ENCODE results near the gene STN1.

The STN1 gene

GRCh38 chr10:103918053-103918846, at the start of gene STN1:
Gene STN1 (minus strand): TSS chr10:103918184. CDS start chr10:103917594, 590 bp downstream.
- peak; percentile 96 for DNase-seq

GRCh38 chr10:103967448-103968071, 49.6 kb upstream of the STN1 start:
- DNase-seq, result peak; percentile 10

- peak; percentile 86 for DNase-seq
Measured at GRCh38 chr10:103966671-103967447, 48.9 kb upstream of the STN1 start, which contains the start of gene SLK. Gene SLK (plus strand): TSS chr10:103967140. CDS start chr10:103967746, 606 bp downstream.

- DNase-seq, result no peak
Measured at GRCh38 chr10:103960103-103960502, 42.1 kb upstream of the STN1 start.

- DNase-seq, result no peak
Measured at GRCh38 chr10:103958996-103959395, 41.0 kb upstream of the STN1 start.

- DNase-seq, result no peak
Measured at GRCh38 chr10:103954543-103954942, 36.6 kb upstream of the STN1 start.

GRCh38 chr10:103951942-103952341, 34.0 kb upstream of the STN1 start:
- DNase-seq, result no peak

- no peak for DNase-seq
Measured at GRCh38 chr10:103951183-103951582, 33.2 kb upstream of the STN1 start.

- DNase-seq, result no peak
Measured at GRCh38 chr10:103949728-103950127, 31.7 kb upstream of the STN1 start.

GRCh38 chr10:103947799-103948516, 30.0 kb upstream of the STN1 start:
- no peak for DNase-seq

GRCh38 chr10:103942866-103943265, 24.9 kb upstream of the STN1 start:
- DNase-seq, result no peak

GRCh38 chr10:103941801-103942200, 23.8 kb upstream of the STN1 start:
- DNase-seq, result no peak

- no peak for DNase-seq
Measured at GRCh38 chr10:103939522-103939921, 21.5 kb upstream of the STN1 start.

- DNase-seq, result no peak
Measured at GRCh38 chr10:103936022-103936421, 18.0 kb upstream of the STN1 start.

- DNase-seq, result no peak
Measured at GRCh38 chr10:103934308-103934707, 16.3 kb upstream of the STN1 start.

- no peak for DNase-seq
Measured at GRCh38 chr10:103933557-103934121, 15.7 kb upstream of the STN1 start.

GRCh38 chr10:103932971-103933370, 15.0 kb upstream of the STN1 start:
- no peak for DNase-seq

- DNase-seq, result no peak
Measured at GRCh38 chr10:103932271-103932670, 14.3 kb upstream of the STN1 start.

GRCh38 chr10:103931603-103932002, 13.6 kb upstream of the STN1 start:
- DNase-seq, result no peak

GRCh38 chr10:103930881-103931280, 12.9 kb upstream of the STN1 start:
- DNase-seq, result no peak

GRCh38 chr10:103930449-103930848, 12.5 kb upstream of the STN1 start:
- DNase-seq, result no peak

GRCh38 chr10:103929381-103929921, 11.5 kb upstream of the STN1 start:
- no peak for DNase-seq
